K562 treated with DMSO at 1 percent for 4 hours (cell line): ENCODE measurements around the gene INS. TPM values are rescaled to one million over a fixed set of nuclear protein-coding genes. Genes with fewer than 3 reads are reported as not detected.

Source experiments
- total RNA-seq: library from RNA; unstranded; fragments of 300-600 nt; gene quantifications from 2 replicates; pipeline ENCODE4 v1.2.3, GENCODE V29; 2022; ENCODE audit not compliant: insufficient read depth

Gene INS
- not detected in 2 replicates for total RNA-seq

GRCh38 chr11:2160736-2161259, at the start of gene INS:
TSS of gene INS (minus strand) at chr11:2161209. CDS start at chr11:2160971, 238 bp downstream.

GRCh38 chr11:2171591-2172003, 10.6 kb upstream of the INS start, which contains the start of gene TH:
TSS of gene TH (minus strand) at chr11:2171815. CDS start at chr11:2171786, 29 bp downstream.

GRCh38 chr11:2139123-2139521, 21.9 kb downstream of the INS start, which contains the start of gene IGF2:
TSS of gene IGF2 (minus strand) at chr11:2139389. CDS start at chr11:2135523, 3,866 bp downstream.

Other genes starting within 250 kb of the INS start
- gene TNNT3, start 241.5 kb downstream of the INS start, total RNA-seq, result not detected in 2 replicates
- gene MRPL23, start 213.9 kb downstream of the INS start, total RNA-seq, result 58.2 and 59.5 TPM in 2 replicates
- 7.2 and 17.8 TPM in 2 replicates for gene H19, start 163.4 kb downstream of the INS start, total RNA-seq
- not detected in 2 replicates for gene IGF2, start 21.8 kb downstream of the INS start, total RNA-seq
- not detected in 2 replicates for gene TH, start 10.6 kb upstream of the INS start, total RNA-seq
- gene ASCL2, start 109.4 kb upstream of the INS start, total RNA-seq, result not detected in 2 replicates
- 1.1 TPM in 2 replicates for gene C11orf21, start 140.7 kb upstream of the INS start, total RNA-seq
- 2.7 and 3.3 TPM in 2 replicates for gene TSPAN32, start 140.8 kb upstream of the INS start, total RNA-seq
- 169 and 186 TPM in 2 replicates for gene CD81, start 216.1 kb upstream of the INS start, total RNA-seq
- 36.3 and 43.1 TPM in 2 replicates for gene TSSC4, start 239.5 kb upstream of the INS start, total RNA-seq